ENCODE data around the gene OSBP2.
A peak's percentile ranks its signal among the peaks of the same experiment; 100 is the strongest.
"Not testable (repeated sequence)": the region's sequence is repeated elsewhere in the genome, so short reads cannot be mapped to it uniquely, and the experiment has no call there.

Gene OSBP2

GRCh38 chr22:30776476-30776875, 81.8 kb downstream of the OSBP2 start:
- Histone ChIP-seq H4K5ac (ENCODE audit: low read length) (no peak overlapping the region), H2AK5ac (ENCODE audit: low read length) (no peak overlapping the region), H3K4me3 (ENCODE audit: low read length) (no peak overlapping the region), H3K23ac (ENCODE audit: low read length) (no peak overlapping the region), H3K27me3 (ENCODE audit: insufficient read depth, low read length, poor library complexity) (no peaks in the 10 kb centered on the region), H3K79me1 (ENCODE audit: low read length) (no peaks in the 10 kb centered on the region), H2BK5ac (ENCODE audit: low read length) (no peak overlapping the region), H2BK120ac (ENCODE audit: low read depth, low read length) (no peak overlapping the region), H3K79me2 (ENCODE audit: control insufficient read depth, insufficient read depth, low read length) (no peaks in the 10 kb centered on the region), H3K56ac (ENCODE audit: low read length) (no peak overlapping the region), H3K36me3 (ENCODE audit: control insufficient read depth, insufficient read depth, low read length) (no peaks in the 10 kb centered on the region), H3K4ac (ENCODE audit: low read depth, low read length) (no peak overlapping the region), H3K4me2 (ENCODE audit: low read length) (no peak overlapping the region), H3K18ac (ENCODE audit: low read length) (no peak overlapping the region), H2BK15ac (replicated peaks; ENCODE audit: low read depth) (no peak overlapping the region), H4K8ac (ENCODE audit: low read depth, low read length) (no peak overlapping the region), H3K27ac (ENCODE audit: low read depth, low read length) (no peak overlapping the region), H3K9ac (ENCODE audit: low read length) (no peak overlapping the region), H3K4me1 (ENCODE audit: control insufficient read depth, low read depth, low read length) (no peaks in the 10 kb centered on the region)
- no CpG with 5 or more reads among the region's 3 CpGs for WGBS (ENCODE audit: extremely low coverage, insufficient coverage, low lambda C conversion rate)
- DNase-seq: no peak

- not testable (repeated sequence) for H3K27ac ChIP-seq (ENCODE audit: low read depth, low read length); H3K27me3 ChIP-seq (ENCODE audit: insufficient read depth, low read length, poor library complexity); H4K5ac ChIP-seq (ENCODE audit: low read length); H3K18ac ChIP-seq (ENCODE audit: low read length); H2BK120ac ChIP-seq (ENCODE audit: low read depth, low read length); H3K79me1 ChIP-seq (ENCODE audit: low read length); H3K9ac ChIP-seq (ENCODE audit: low read length); H3K36me3 ChIP-seq (ENCODE audit: control insufficient read depth, insufficient read depth, low read length); H3K4me1 ChIP-seq (ENCODE audit: control insufficient read depth, low read depth, low read length); H4K8ac ChIP-seq (ENCODE audit: low read depth, low read length); H3K4me3 ChIP-seq (ENCODE audit: low read length); H3K4me2 ChIP-seq (ENCODE audit: low read length); H2BK5ac ChIP-seq (ENCODE audit: low read length); H2AK5ac ChIP-seq (ENCODE audit: low read length); H3K23ac ChIP-seq (ENCODE audit: low read length); H2BK15ac ChIP-seq (replicated peaks; ENCODE audit: low read depth); DNase-seq; H3K79me2 ChIP-seq (ENCODE audit: control insufficient read depth, insufficient read depth, low read length); H3K56ac ChIP-seq (ENCODE audit: low read length); H3K4ac ChIP-seq (ENCODE audit: low read depth, low read length)
- no CpG with 5 or more reads among the region's 6 CpGs for WGBS (ENCODE audit: extremely low coverage, insufficient coverage, low lambda C conversion rate)
Measured at GRCh38 chr22:30777146-30777545, 82.5 kb downstream of the OSBP2 start.

- no peak for DNase-seq
- no peak overlapping the region for H3K4me2 ChIP-seq (ENCODE audit: low read length)
- no peak overlapping the region for H2BK5ac ChIP-seq (ENCODE audit: low read length)
Measured at GRCh38 chr22:30777587-30777986, 82.9 kb downstream of the OSBP2 start.

GRCh38 chr22:30778261-30778660, 83.6 kb downstream of the OSBP2 start:
- no peaks in the 10 kb centered on the region for H3K4me1 ChIP-seq (ENCODE audit: control insufficient read depth, low read depth, low read length)
- no peak overlapping the region for H2AK5ac ChIP-seq (ENCODE audit: low read length)
- H3K4me3 ChIP-seq (ENCODE audit: low read length): no peak overlapping the region
- no peak overlapping the region for H3K4ac ChIP-seq (ENCODE audit: low read depth, low read length)
- no peak overlapping the region for H4K8ac ChIP-seq (ENCODE audit: low read depth, low read length)
- no peak overlapping the region for H3K4me2 ChIP-seq (ENCODE audit: low read length)
- no peaks in the 10 kb centered on the region for H3K79me2 ChIP-seq (ENCODE audit: control insufficient read depth, insufficient read depth, low read length)
- DNase-seq: no peak
- no peak overlapping the region for H3K18ac ChIP-seq (ENCODE audit: low read length)
- no peak overlapping the region for H2BK120ac ChIP-seq (ENCODE audit: low read depth, low read length)
- no peak overlapping the region for H2BK15ac ChIP-seq (replicated peaks; ENCODE audit: low read depth)
- no peaks in the 10 kb centered on the region for H3K27me3 ChIP-seq (ENCODE audit: insufficient read depth, low read length, poor library complexity)
- no peak overlapping the region for H3K27ac ChIP-seq (ENCODE audit: low read depth, low read length)
- no peak overlapping the region for H2BK5ac ChIP-seq (ENCODE audit: low read length)
- no peak overlapping the region for H4K5ac ChIP-seq (ENCODE audit: low read length)
- H3K23ac ChIP-seq (ENCODE audit: low read length): no peak overlapping the region
- no peaks in the 10 kb centered on the region for H3K79me1 ChIP-seq (ENCODE audit: low read length)
- H3K56ac ChIP-seq (ENCODE audit: low read length): no peak overlapping the region
- WGBS (ENCODE audit: extremely low coverage, insufficient coverage, low lambda C conversion rate): no CpG with 5 or more reads among the region's 5 CpGs
- no peak overlapping the region for H3K9ac ChIP-seq (ENCODE audit: low read length)
- H3K36me3 ChIP-seq (ENCODE audit: control insufficient read depth, insufficient read depth, low read length): no peaks in the 10 kb centered on the region

More at GRCh38 chr22:30777587-30777986, 82.9 kb downstream of the OSBP2 start:
- Histone ChIP-seq H3K4me3 (ENCODE audit: low read length) (no peak overlapping the region), H3K27me3 (ENCODE audit: insufficient read depth, low read length, poor library complexity) (no peaks in the 10 kb centered on the region), H2AK5ac (ENCODE audit: low read length) (no peak overlapping the region), H3K36me3 (ENCODE audit: control insufficient read depth, insufficient read depth, low read length) (no peaks in the 10 kb centered on the region), H3K23ac (ENCODE audit: low read length) (no peak overlapping the region), H2BK120ac (ENCODE audit: low read depth, low read length) (no peak overlapping the region), H3K79me2 (ENCODE audit: control insufficient read depth, insufficient read depth, low read length) (no peaks in the 10 kb centered on the region), H3K18ac (ENCODE audit: low read length) (no peak overlapping the region), H3K4me1 (ENCODE audit: control insufficient read depth, low read depth, low read length) (no peaks in the 10 kb centered on the region), H2BK15ac (replicated peaks; ENCODE audit: low read depth) (no peak overlapping the region), H3K56ac (ENCODE audit: low read length) (no peak overlapping the region), H4K5ac (ENCODE audit: low read length) (no peak overlapping the region), H3K79me1 (ENCODE audit: low read length) (no peaks in the 10 kb centered on the region), H3K27ac (ENCODE audit: low read depth, low read length) (no peak overlapping the region), H4K8ac (ENCODE audit: low read depth, low read length) (no peak overlapping the region), H3K9ac (ENCODE audit: low read length) (no peak overlapping the region), H3K4ac (ENCODE audit: low read depth, low read length) (no peak overlapping the region)
- WGBS (ENCODE audit: extremely low coverage, insufficient coverage, low lambda C conversion rate): no CpG with 5 or more reads among the region's 3 CpGs

GRCh38 chr22:30780026-30780425, 85.4 kb downstream of the OSBP2 start:
- H3K23ac ChIP-seq (ENCODE audit: low read length): no peak overlapping the region
- no peaks in the 10 kb centered on the region for H3K79me2 ChIP-seq (ENCODE audit: control insufficient read depth, insufficient read depth, low read length)
- no peak overlapping the region for H3K18ac ChIP-seq (ENCODE audit: low read length)
- no peak overlapping the region for H2BK5ac ChIP-seq (ENCODE audit: low read length)
- peak overlapping the region; percentile 10 for H3K56ac ChIP-seq (ENCODE audit: low read length)
- H3K4me1 ChIP-seq (ENCODE audit: control insufficient read depth, low read depth, low read length): no peaks in the 10 kb centered on the region
- no peak overlapping the region for H2BK15ac ChIP-seq (replicated peaks; ENCODE audit: low read depth)
- H3K79me1 ChIP-seq (ENCODE audit: low read length): no peaks in the 10 kb centered on the region
- H3K4ac ChIP-seq (ENCODE audit: low read depth, low read length): no peak overlapping the region
- no peaks in the 10 kb centered on the region for H3K27me3 ChIP-seq (ENCODE audit: insufficient read depth, low read length, poor library complexity)
- H3K4me2 ChIP-seq (ENCODE audit: low read length): no peak overlapping the region
- WGBS (ENCODE audit: extremely low coverage, insufficient coverage, low lambda C conversion rate): no CpG with 5 or more reads among the region's 12 CpGs
- no peaks in the 10 kb centered on the region for H3K36me3 ChIP-seq (ENCODE audit: control insufficient read depth, insufficient read depth, low read length)
- H3K4me3 ChIP-seq (ENCODE audit: low read length): no peak overlapping the region
- H3K27ac ChIP-seq (ENCODE audit: low read depth, low read length): no peak overlapping the region
- no peak overlapping the region for H4K5ac ChIP-seq (ENCODE audit: low read length)
- DNase-seq: no peak
- no peak overlapping the region for H3K9ac ChIP-seq (ENCODE audit: low read length)
- H2AK5ac ChIP-seq (ENCODE audit: low read length): no peak overlapping the region
- no peak overlapping the region for H2BK120ac ChIP-seq (ENCODE audit: low read depth, low read length)
- H4K8ac ChIP-seq (ENCODE audit: low read depth, low read length): no peak overlapping the region

- Histone ChIP-seq H2BK120ac (ENCODE audit: low read depth, low read length) (no peak overlapping the region), H3K9ac (ENCODE audit: low read length) (no peak overlapping the region), H4K8ac (ENCODE audit: low read depth, low read length) (no peak overlapping the region), H3K4ac (ENCODE audit: low read depth, low read length) (no peak overlapping the region), H3K23ac (ENCODE audit: low read length) (no peak overlapping the region), H2BK15ac (replicated peaks; ENCODE audit: low read depth) (no peak overlapping the region), H3K79me2 (ENCODE audit: control insufficient read depth, insufficient read depth, low read length) (no peaks in the 10 kb centered on the region), H2AK5ac (ENCODE audit: low read length) (no peak overlapping the region), H3K79me1 (ENCODE audit: low read length) (no peaks in the 10 kb centered on the region), H3K4me3 (ENCODE audit: low read length) (no peak overlapping the region), H3K27me3 (ENCODE audit: insufficient read depth, low read length, poor library complexity) (no peaks in the 10 kb centered on the region), H3K4me1 (ENCODE audit: control insufficient read depth, low read depth, low read length) (no peaks in the 10 kb centered on the region), H2BK5ac (ENCODE audit: low read length) (no peak overlapping the region), H3K27ac (ENCODE audit: low read depth, low read length) (no peak overlapping the region), H3K4me2 (ENCODE audit: low read length) (no peak overlapping the region), H3K18ac (ENCODE audit: low read length) (no peak overlapping the region), H4K5ac (ENCODE audit: low read length) (no peak overlapping the region), H3K56ac (ENCODE audit: low read length) (no peak overlapping the region), H3K36me3 (ENCODE audit: control insufficient read depth, insufficient read depth, low read length) (no peaks in the 10 kb centered on the region)
- WGBS (ENCODE audit: extremely low coverage, insufficient coverage, low lambda C conversion rate): no CpG with 5 or more reads among the region's 6 CpGs
- DNase-seq: no peak
Measured at GRCh38 chr22:30781271-30781875, 86.7 kb downstream of the OSBP2 start.

All from mesendoderm (in vitro differentiated cells).